T-helper 2 cell (primary cell): Measurements from ENCODE around the gene CR1L.
"Not testable (repeated sequence)": the region's sequence is repeated elsewhere in the genome, so short reads cannot be mapped to it uniquely, and the experiment has no call there.

Experiments
- DNase-seq, 5 experiments: peaks; one replicate each; pipeline versions ENCODE4 v3.0.0 to v3.0.0-alpha.2; 2012 to 2022

CR1L gene

GRCh38 chr1:207747627-207748492 lies 102.9 kb downstream of the CR1L start:
- DNase-seq, result no peak

- DNase-seq, result no peak
These were observed 104.0 kb downstream of the CR1L start for GRCh38 chr1:207748737-207749528.

- no peak for DNase-seq
These were observed 105.8 kb downstream of the CR1L start for GRCh38 chr1:207750631-207751305.

- DNase-seq, result not testable (repeated sequence)
These were observed 106.5 kb downstream of the CR1L start for GRCh38 chr1:207751463-207751789.

- peak; percentile 84 to 96 (median 91) for DNase-seq
These were observed 107.0 kb downstream of the CR1L start, which contains the start of gene CD46 for GRCh38 chr1:207751790-207752455. Gene CD46 (plus strand): TSS chr1:207752054. CDS start chr1:207752213, 159 bp downstream.

- peak in 2 of 5 experiments; percentile 16 to 47 for DNase-seq
These were observed 107.6 kb downstream of the CR1L start for GRCh38 chr1:207752456-207752998.

- no peak for DNase-seq
These were observed 108.7 kb downstream of the CR1L start for GRCh38 chr1:207753611-207754010.

GRCh38 chr1:207754011-207754410 lies 109.1 kb downstream of the CR1L start:
- DNase-seq, result no peak

GRCh38 chr1:207754974-207755700 lies 110.2 kb downstream of the CR1L start:
- no peak for DNase-seq

GRCh38 chr1:207755846-207756693 lies 111.1 kb downstream of the CR1L start:
- DNase-seq, result peak in 1 of 5 experiments; percentile 51

GRCh38 chr1:207762622-207763021 lies 117.7 kb downstream of the CR1L start:
- DNase-seq, result no peak

GRCh38 chr1:207763091-207763490 lies 118.2 kb downstream of the CR1L start:
- DNase-seq, result no peak

- DNase-seq, result no peak
These were observed 119.0 kb downstream of the CR1L start for GRCh38 chr1:207763972-207764371.

- DNase-seq, result peak in 1 of 5 experiments; percentile 14
These were observed 121.6 kb downstream of the CR1L start for GRCh38 chr1:207766569-207766968.

GRCh38 chr1:207770514-207770913 lies 125.6 kb downstream of the CR1L start:
- DNase-seq, result not testable (repeated sequence)
